Measurements from ENCODE around the gene TCF7L2. TPM values are rescaled to one million over a fixed set of nuclear protein-coding genes. Genes with fewer than 3 reads are reported as not detected.
A peak's percentile ranks its signal among the peaks of the same experiment; 100 is the strongest.
"Not testable (repeated sequence)": the region's sequence is repeated elsewhere in the genome, so short reads cannot be mapped to it uniquely, and the experiment has no call there.

The TCF7L2 gene
- total RNA-seq, 2 donors from 2014 or later = 15.7 to 16.3 TPM

DNA sequence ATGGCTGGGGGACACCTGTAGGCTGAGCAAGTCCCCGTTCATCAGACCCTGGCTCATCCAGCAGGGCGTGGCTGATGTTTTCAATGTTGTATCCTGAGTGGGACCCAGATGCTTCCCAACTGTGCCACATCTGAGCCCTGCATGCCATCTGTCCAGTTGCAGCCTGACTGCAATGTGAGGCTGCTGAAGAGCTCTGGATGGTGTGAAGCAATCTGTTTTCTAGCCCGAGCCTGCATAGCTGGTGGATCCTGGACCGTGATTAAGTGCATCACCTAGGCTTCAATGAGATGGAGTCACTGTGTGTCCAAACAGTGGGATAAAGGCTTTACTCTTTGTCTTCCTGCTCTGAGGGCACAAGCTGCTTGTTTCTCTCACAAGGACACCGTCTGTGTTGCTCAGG is 99.8 kb downstream of the TCF7L2 start:
- no peak for DNase-seq
- intact Hi-C loops (cut with DNase I) = loop anchor here in 1 of 2 donors (10.0 kb wide), 1 partner anchor 45 kb away; no protein-coding TSS in a partner anchor
- ATAC-seq = no peak

GRCh38 chr10:113052076-113052830 is 102.2 kb downstream of the TCF7L2 start:
- no peak for DNase-seq
- intact Hi-C loops (cut with DNase I) = loop anchor here in 1 of 2 donors (10.0 kb wide), 1 partner anchor 47 kb away; no protein-coding TSS in a partner anchor
- ATAC-seq = peak in 1 of 2 donors; percentile 35

- ATAC-seq (peak; percentile 78 to 79), DNase-seq (peak; percentile 75)
- intact Hi-C loops (cut with DNase I) = loop anchor here in 1 of 2 donors (10.0 kb wide), 1 partner anchor 48 kb away; no protein-coding TSS in a partner anchor
These were observed 103.0 kb downstream of the TCF7L2 start for GRCh38 chr10:113053091-113053490.

- ATAC-seq = peak in 1 of 2 donors; percentile 45
- no peak for DNase-seq
- intact Hi-C loops (cut with DNase I) = loop anchor here in 1 of 2 donors (10.0 kb wide), 1 partner anchor 49 kb away; no protein-coding TSS in a partner anchor
These were observed 103.8 kb downstream of the TCF7L2 start for GRCh38 chr10:113053881-113054280.

GRCh38 chr10:113055458-113055857 is 105.4 kb downstream of the TCF7L2 start:
- ATAC-seq = no peak

GRCh38 chr10:113056030-113056429 is 106.0 kb downstream of the TCF7L2 start:
- DNase-seq (no peak), ATAC-seq (no peak)
- intact Hi-C loops (cut with DNase I) = loop anchor here in 1 of 2 donors (10.0 kb wide), 1 partner anchor 51 kb away; no protein-coding TSS in a partner anchor

More at GRCh38 chr10:113055458-113055857, 105.4 kb downstream of the TCF7L2 start:
- DNase-seq = no peak
- intact Hi-C loops (cut with DNase I) = loop anchor here in 1 of 2 donors (10.0 kb wide), 1 partner anchor 51 kb away; no protein-coding TSS in a partner anchor

DNA sequence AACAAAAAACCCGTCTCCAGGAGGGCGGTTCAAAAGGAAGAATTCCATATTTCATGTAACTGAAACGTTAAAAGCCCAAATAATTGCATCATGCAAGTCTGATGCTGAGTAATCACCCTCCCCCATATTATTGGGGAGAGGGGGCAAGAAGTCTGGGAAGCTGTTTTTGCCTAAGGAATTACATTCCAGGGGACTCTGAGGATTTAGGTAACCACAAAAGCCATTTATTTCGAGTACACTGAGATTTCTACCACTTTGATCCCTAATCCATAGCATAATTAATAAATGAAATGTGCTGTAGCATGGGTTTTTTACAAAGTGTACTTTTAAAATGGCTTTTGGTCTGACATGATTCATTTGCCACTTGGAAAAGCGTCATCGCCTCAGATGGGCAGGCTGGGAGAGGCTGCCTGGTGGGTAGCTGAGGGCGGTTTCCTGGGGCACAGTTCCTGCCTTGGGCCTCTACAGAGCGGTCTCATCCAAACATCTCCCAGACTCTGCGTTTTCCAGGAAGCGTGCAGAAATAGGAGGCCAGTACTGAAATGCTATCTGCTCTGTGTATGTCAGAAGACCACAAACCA is 106.5 kb downstream of the TCF7L2 start:
- ATAC-seq = peak in 1 of 2 donors; percentile 17
- no peak for DNase-seq
- intact Hi-C loops (cut with DNase I) = loop anchor here in 1 of 2 donors (10.0 kb wide), 1 partner anchor 52 kb away; no protein-coding TSS in a partner anchor

- DNase-seq (no peak), ATAC-seq (no peak)
- intact Hi-C loops (cut with DNase I) = loop anchor here in 1 of 2 donors (10.0 kb wide), 1 partner anchor 53 kb away; no protein-coding TSS in a partner anchor
These were observed 108.0 kb downstream of the TCF7L2 start for GRCh38 chr10:113057948-113058522.

- DNase-seq = no peak
- ATAC-seq = peak in 1 of 2 donors; percentile 9
These were observed 108.7 kb downstream of the TCF7L2 start for GRCh38 chr10:113058523-113059370.

DNA sequence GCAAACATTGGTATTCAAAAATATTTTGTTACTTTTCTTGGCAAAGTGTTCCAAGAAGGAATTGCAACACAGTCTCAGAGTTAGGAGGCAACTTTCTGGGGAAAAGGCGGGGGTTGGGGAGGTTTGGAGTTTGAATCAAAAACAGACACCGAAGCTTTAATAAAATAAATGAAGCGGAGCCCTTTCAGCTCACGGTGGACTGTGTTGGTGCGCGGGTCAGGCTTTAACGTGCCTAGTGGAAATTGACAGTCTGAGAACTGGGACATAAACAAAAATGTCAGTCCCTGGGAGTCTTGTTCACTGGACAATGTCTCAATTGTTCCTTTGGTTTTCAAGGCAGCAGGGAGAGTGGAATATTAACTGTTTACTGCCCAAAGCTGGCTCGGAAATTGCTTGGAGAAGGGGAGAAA is 109.3 kb downstream of the TCF7L2 start:
- no peak for DNase-seq
- intact Hi-C loops (cut with DNase I) = loop anchor here in 1 of 2 donors (10.0 kb wide), 1 partner anchor 55 kb away; no protein-coding TSS in a partner anchor
- peak; percentile 48 to 55 for ATAC-seq

More at GRCh38 chr10:113058523-113059370, 108.7 kb downstream of the TCF7L2 start:
- intact Hi-C loops (cut with DNase I) = loop anchor here in 1 of 2 donors (10.0 kb wide), 1 partner anchor 54 kb away; no protein-coding TSS in a partner anchor

DNA sequence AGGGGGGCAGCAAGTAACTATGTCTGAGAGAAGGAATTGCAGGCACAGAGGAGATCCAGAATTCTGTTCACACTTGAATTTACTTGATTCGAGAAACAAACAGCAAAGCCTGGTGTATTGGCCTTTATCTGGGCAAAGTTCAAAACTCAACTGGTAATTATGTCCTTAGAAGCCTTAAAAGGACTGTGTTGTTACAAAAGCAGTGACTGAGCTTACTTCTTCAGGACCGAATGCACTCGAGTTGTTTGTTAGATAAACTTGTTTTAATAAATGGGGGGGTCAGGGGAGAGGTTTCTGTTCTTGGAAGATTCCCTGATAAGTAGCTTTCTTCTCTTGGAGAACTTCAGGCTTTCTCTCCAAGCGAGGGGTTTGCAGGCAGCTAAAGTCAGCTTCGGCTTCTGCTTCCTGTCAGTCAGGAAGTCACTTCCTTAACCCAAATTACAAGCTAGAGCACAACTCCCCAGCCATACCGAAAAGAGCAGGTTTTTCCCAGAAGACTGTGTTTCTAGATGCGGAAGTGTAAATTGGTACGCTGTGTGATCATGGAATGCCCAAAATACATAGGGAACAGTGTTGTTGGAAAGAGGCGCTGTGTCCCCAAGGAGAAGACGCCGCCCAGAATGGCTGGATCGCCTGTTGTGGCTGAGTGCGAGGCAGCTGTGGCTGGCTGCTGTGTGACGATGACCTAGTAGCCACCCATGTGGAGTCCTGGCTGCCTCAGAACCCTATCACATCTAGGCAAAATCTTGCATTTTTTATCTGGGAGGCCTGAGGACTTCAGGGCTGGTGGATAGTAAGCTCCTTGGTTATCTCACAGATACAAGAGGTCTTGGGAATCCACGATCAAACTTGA is 110.4 kb downstream of the TCF7L2 start:
- DNase-seq (peak; percentile 64), ATAC-seq (peak; percentile 64 to 74)
- intact Hi-C loops (cut with DNase I) = no loop called here

GRCh38 chr10:113061054-113061430 is 111.0 kb downstream of the TCF7L2 start:
- DNase-seq (no peak), ATAC-seq (no peak)
- intact Hi-C loops (cut with DNase I) = no loop called here

DNA sequence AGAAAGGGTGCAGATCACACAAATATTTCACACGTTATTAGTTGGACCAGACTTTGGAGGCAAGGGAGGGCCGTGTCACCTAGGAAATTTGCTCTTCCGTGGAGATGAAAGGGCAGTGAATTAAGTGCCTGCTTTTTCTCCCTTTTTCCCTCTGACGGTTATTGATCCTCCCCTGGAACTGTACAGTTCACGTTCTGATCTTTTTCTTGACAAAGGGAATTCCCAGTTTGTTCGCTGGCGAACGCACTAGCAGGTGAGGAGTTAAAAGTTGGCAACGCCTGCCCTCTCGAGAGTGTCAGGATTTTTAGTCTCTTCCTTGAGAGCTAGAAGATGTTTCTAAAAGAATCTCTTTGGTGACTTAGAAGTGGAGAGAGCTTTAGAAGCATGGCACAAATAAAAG is 111.5 kb downstream of the TCF7L2 start:
- no peak for ATAC-seq
- intact Hi-C loops (cut with DNase I) = no loop called here
- DNase-seq = no peak

- ATAC-seq = no peak
- DNase-seq = no peak
- intact Hi-C loops (cut with DNase I) = no loop called here
These were observed 113.3 kb downstream of the TCF7L2 start for GRCh38 chr10:113063043-113063967.

- intact Hi-C loops (cut with DNase I) = no loop called here
- DNase-seq (no peak), ATAC-seq (no peak)
These were observed 114.0 kb downstream of the TCF7L2 start for GRCh38 chr10:113064039-113064438.

DNA sequence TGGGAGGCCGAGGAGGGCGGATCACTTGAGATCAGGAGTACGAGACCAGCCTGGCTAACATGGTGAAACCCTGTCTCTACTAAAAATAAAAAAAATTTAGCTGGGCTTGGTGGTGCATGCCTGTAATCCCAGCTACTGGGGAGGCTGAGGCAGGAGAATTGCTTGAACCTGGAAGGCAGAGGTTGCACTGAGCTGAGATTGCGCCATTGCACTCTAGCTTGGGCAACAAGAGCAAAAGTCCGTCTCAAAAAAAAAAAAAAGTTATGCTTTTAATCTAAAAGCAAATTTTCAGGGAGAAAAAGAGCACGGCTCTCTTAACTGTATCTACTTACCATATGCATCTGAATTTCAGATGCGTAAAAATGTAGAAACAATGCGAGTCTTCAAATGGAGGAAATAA is 116.1 kb downstream of the TCF7L2 start:
- ATAC-seq; intact Hi-C loops (cut with DNase I); DNase-seq: not testable (repeated sequence)
